Large intestine (tissue), 3 donors: ENCODE results near the gene ABLIM2. TPM values are rescaled to one million over a fixed set of nuclear protein-coding genes. Genes with fewer than 3 reads are reported as not detected.

ENCODE experiments used
- DNase-seq, 2 donors: peaks; one replicate each; pipeline versions ENCODE4 v3.0.0 to v3.0.0-alpha.2; 2013
- H3K27ac ChIP-seq: one replicate; pipeline ENCODE4 v1.5.1; 2013; ENCODE audit warnings: low read length
- H3K27me3 ChIP-seq: 2 replicates; pipeline ENCODE4 v1.6.1; 2013; ENCODE audit warnings: low read length; ENCODE audit not compliant: control insufficient read depth, insufficient read depth
- H3K36me3 ChIP-seq: 2 replicates; pipeline ENCODE4 v1.6.1; 2013; ENCODE audit warnings: low read length; ENCODE audit not compliant: control insufficient read depth, insufficient read depth
- H3K4me1 ChIP-seq: one replicate; pipeline ENCODE4 v1.6.1; 2013; ENCODE audit warnings: low read length; ENCODE audit not compliant: control insufficient read depth, insufficient read depth
- H3K4me3 ChIP-seq: one replicate; pipeline ENCODE4 v1.5.1; 2013; ENCODE audit warnings: low read length
- H3K9me3 ChIP-seq: one replicate; pipeline ENCODE4 v1.6.1; 2013; ENCODE audit warnings: mild to moderate bottlenecking, low read depth, low read length, moderate library complexity; ENCODE audit not compliant: control insufficient read depth
- WGBS: methylation state at CpG from one replicate; pipeline ENCODE4 v1.1.5; 2013; ENCODE audit warnings: low lambda C conversion rate; ENCODE audit not compliant: insufficient coverage; 5-methylcytosine and 5-hydroxymethylcytosine counted together
- polyA plus RNA-seq: library from polyadenylated mRNA; unstranded; fragments of 120-200 nt; gene quantifications from one replicate; pipeline ENCODE4 v1.2.1, GENCODE V29; 2013

The ABLIM2 gene
- polyA plus RNA-seq, 1 donor: 5.9 TPM

DNA sequence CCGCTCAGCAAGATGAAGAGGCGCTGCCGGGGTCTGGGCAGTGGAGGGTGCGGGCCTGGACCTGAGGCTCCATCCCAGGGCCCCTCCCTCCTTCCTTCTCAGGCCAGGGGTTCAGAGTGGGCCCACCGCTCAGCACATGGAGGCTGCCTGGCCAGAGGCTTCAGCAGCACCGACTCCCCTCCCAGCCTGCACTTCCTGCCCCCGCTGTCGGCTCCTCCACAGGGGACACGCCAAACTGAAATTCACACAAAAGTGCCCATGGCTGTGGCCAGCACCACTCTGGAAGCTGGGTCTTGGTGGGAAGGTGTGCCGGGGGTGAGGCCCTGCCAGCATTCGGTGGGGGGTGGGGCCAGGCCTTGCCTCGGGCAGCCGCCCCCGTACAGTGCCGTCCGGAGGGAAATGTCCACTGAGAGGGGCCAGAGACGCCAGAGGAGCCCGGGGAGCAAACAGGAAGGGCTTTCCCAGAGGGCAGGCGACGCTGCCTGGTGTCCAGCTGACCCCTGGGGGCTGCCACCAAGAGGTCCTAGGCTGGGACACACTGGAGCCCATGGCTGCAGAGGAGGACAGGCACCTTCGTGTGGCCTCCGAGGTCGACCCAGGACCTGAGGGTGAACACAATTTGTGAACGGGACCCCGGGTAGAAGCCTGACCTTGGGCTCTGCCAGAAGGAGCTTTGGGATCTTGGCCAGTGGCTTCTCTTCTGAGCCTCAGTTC lies 134.4 kb downstream of the ABLIM2 start:
- Histone ChIP-seq H3K27me3 (no peaks in the 10 kb centered on the region), H3K4me1 (peaks cover 2% of the 10 kb centered on the region), H3K36me3 (no peaks in the 10 kb centered on the region), H3K27ac (no peak overlapping the region), H3K4me3 (no peak overlapping the region), H3K9me3 (no peaks in the 10 kb centered on the region)
- no peak for DNase-seq
- WGBS: no CpG with 5 or more reads among the region's 25 CpGs

DNA sequence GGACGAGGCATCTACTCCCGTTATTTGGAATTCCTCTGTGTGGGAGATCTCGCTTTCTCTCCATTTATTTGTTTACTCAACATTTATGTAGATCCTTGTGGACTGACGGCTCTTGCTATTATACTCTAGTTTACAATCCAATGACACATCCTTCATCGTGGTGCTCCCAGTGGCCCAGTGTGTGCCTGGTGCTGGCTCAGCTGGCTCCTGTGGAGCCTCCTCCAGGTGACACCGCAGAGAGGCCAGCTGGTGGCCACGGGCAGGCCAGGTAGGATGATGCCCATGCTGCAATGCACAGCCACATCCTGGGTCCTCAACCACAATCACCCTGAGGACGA lies 134.9 kb downstream of the ABLIM2 start:
- Histone ChIP-seq H3K27ac (no peak overlapping the region), H3K36me3 (no peaks in the 10 kb centered on the region), H3K27me3 (no peaks in the 10 kb centered on the region), H3K9me3 (no peaks in the 10 kb centered on the region), H3K4me3 (no peak overlapping the region), H3K4me1 (peaks cover 2% of the 10 kb centered on the region)
- no peak for DNase-seq
- WGBS: 100% methylated on average over 1 of the region's 8 CpGs

DNA sequence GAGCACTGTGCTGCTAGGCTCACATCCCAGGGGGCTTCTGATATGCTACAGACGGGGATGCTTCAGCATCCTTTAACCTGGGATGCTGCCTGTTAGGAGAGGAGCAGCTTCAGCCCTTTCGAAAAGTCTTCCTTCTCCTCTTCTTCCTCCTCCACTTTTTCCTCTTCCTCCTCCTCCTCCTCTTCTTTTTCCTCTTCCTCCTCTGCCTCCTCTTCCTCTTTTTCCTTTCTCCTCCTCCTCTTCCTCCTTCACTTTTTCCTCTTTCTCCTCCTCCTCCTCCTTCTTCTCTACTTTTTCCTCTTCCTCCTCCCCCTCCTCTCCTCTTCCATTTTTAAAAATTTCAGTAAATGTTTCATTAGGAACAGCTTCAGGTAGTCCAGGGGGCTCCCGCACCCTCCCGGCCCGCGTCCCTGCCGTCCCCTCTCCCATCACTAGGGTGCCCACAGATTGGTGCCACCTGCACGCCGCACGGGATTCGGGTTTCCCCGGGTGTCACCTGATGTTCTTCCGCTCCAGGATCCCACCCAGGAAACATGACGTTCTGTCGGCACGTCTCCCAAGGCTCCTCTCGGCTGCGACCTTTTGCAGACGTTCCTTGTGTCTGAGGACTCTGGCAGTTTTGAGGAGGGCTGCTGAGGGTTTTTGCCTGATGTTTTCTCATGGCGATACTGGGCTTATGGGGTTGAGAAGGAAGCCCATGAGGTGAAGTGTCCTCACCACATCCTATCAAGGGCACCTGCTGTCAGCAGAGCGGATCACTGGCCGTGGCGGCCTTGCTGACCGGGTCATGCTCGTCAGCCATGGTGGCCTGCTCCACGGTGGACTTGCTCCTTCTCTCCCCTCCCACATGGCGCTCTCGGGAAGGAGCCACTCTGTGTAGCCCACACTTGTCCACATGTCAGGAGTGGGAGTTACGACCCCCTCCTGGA lies 135.6 kb downstream of the ABLIM2 start:
- no peaks in the 10 kb centered on the region for H3K36me3 ChIP-seq
- no peak overlapping the region for H3K4me3 ChIP-seq
- WGBS: 100% methylated on average over 3 of the region's 29 CpGs
- no peak overlapping the region for H3K27ac ChIP-seq
- no peaks in the 10 kb centered on the region for H3K9me3 ChIP-seq
- H3K27me3 ChIP-seq: no peaks in the 10 kb centered on the region
- no peak for DNase-seq
- H3K4me1 ChIP-seq: peaks cover 2% of the 10 kb centered on the region

DNA sequence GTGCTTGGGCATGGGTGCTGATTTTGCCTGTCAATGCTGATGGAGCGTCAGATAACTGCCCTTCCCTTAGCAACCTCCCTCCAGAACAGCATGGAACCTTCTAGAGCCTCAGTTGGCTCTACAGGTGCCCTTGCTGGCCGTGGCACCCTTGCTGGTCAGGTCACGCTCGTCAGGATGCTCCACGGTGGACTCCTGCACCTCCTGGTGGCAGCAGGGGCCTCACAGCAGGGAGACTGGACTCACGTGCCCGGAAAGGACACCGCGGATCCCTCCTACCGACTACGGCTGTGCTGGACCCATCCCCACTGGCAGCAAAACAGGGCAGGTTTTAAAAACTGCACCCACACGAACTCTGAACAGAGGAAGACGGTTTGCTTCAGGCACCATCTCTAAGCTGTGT lies 136.8 kb downstream of the ABLIM2 start:
- Histone ChIP-seq H3K27ac (no peak overlapping the region), H3K4me3 (no peak overlapping the region), H3K9me3 (no peaks in the 10 kb centered on the region), H3K4me1 (peaks cover 2% of the 10 kb centered on the region), H3K27me3 (no peaks in the 10 kb centered on the region), H3K36me3 (no peaks in the 10 kb centered on the region)
- DNase-seq: peak in 1 of 2 donors; percentile 15
- no CpG with 5 or more reads among the region's 13 CpGs for WGBS

DNA sequence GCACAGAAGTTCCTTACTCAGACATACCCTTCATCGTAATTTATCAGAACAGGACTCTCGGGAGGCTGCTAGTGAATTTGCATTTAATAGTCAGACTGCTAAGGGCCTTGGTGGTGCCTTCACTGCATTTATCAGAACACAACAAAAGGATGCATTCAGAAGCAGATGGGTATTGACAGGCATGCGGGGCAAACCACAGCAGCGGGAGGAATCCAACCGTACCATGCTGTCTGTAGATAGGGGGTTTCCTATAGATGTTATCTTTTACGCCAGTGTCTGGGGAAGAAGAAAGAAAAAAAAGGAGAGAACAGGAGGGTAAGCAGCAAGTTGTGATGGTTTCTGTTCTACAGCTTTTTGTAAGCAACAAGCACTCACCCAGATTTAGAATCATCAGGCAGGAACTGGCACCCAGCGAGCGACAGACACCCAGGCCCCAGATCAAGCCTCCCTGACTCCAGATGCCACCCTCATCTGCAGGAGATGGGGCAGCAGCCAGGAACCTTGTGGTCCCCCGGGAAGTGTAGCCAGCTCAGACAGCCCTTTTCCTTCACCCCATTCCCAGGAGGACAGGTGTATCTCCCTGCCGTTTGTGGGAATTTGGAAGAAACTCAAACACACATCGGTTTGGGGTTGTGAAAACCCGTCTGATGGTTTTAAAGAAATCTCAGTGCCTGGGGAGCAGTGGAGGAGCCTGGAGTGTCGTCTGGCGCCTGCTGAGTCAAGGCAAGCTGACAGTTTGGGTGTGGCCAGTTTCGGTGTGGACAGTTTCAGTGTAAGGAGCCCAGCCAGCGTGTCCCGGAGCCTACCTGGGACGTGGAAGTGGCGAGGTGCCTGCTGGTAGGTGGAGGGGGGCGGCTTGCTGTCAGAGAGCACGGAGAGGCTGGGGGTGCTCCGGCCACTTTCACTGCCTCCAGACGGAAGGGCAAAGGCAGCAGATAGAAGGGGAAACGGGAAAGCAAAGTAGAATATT lies 138.9 kb downstream of the ABLIM2 start:
- DNase-seq: peak; percentile 53 to 76
- no peaks in the 10 kb centered on the region for H3K9me3 ChIP-seq
- no peaks in the 10 kb centered on the region for H3K27me3 ChIP-seq
- no peaks in the 10 kb centered on the region for H3K36me3 ChIP-seq
- H3K4me1 ChIP-seq: peaks cover 2% of the 10 kb centered on the region
- H3K4me3 ChIP-seq: no peak overlapping the region
- H3K27ac ChIP-seq: no peak overlapping the region
- no CpG with 5 or more reads among the region's 24 CpGs for WGBS

DNA sequence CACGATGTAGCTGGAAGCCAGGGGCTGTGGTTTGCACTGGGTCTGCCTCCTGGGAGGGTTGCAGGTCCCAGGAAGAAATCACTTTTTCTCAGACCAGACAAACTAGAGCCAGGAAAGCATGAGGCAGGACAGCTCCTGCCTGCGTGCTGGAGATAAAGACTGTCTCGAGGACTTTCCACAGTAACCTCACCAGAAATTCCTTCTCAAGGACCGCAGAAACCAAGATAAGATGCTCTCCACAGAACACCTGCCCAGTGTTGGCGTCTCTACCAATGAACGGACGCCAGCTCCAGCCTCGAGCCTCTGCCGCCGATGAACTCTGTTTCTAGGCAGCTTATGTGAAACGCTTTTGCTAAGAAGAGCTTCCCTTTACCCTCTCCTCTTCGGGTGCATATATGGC lies 142.1 kb downstream of the ABLIM2 start:
- no peaks in the 10 kb centered on the region for H3K36me3 ChIP-seq
- H3K9me3 ChIP-seq: no peaks in the 10 kb centered on the region
- H3K4me3 ChIP-seq: no peak overlapping the region
- H3K4me1 ChIP-seq: peaks cover 2% of the 10 kb centered on the region
- no peak for DNase-seq
- H3K27ac ChIP-seq: no peak overlapping the region
- H3K27me3 ChIP-seq: no peaks in the 10 kb centered on the region
- no CpG with 5 or more reads among the region's 12 CpGs for WGBS

DNA sequence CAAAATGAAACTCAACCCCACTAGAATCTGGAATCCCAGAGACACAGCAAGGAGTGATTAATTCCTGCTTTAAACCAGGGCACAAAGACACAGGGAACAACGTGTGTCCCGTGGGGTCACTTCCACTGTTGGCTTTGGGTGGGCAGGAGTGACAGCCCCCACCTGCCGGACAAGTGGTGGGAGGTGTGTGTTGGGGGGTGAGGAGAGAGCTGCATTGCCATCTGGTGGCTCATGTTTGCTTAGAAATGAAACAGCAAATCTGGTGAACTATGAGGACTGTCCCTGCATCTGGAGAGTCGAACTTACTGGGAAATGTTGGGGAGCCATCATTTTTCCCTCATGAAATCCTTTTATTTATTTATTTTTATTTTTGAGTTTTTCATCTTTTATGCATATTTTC lies 143.1 kb downstream of the ABLIM2 start:
- peaks cover 5% of the 10 kb centered on the region for H3K4me1 ChIP-seq
- H3K4me3 ChIP-seq: no peak overlapping the region
- no peak for DNase-seq
- H3K9me3 ChIP-seq: no peaks in the 10 kb centered on the region
- WGBS: 43% methylated on average over 1 of the region's 4 CpGs
- H3K27me3 ChIP-seq: no peaks in the 10 kb centered on the region
- no peak overlapping the region for H3K27ac ChIP-seq
- H3K36me3 ChIP-seq: no peaks in the 10 kb centered on the region

DNA sequence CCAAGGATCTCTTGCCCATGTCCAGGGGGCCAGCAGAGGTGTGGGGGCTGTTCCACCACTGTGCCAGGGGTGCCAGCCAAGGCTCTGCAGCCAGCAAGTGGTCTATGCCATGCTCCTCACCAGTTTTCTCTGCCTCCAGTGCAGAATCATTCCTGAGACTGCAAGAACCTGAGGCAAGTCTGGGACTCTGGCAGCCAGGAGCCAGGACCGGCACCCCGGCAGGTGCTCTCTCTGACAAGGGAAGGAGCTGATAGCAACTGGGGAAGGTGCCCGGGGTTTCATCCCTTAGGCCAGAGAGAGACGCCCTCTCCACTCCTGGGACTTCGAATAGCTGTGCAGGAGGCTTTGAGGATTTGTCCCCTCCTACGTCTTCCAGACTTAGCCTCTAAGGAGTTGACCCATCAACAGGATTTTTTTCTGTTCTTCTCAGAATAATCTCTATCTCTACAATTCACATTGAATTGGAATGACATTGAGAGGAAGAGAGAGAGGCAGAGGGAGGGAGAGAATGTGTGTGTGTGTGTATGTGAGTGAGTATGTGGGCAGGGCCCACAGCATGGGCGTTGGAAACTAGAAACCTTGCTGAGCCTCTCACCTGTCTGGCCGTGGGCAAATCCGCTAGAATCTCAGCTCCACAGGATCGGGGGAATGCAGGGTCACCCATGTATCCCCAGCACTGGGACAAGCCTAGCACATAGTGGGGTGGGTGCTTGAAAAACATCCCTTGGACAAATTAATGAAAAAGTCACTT lies 144.5 kb downstream of the ABLIM2 start:
- Histone ChIP-seq H3K27me3 (no peaks in the 10 kb centered on the region), H3K9me3 (no peaks in the 10 kb centered on the region), H3K4me1 (peaks cover 11% of the 10 kb centered on the region), H3K27ac (no peak overlapping the region), H3K4me3 (no peak overlapping the region), H3K36me3 (no peaks in the 10 kb centered on the region)
- WGBS: no CpG with 5 or more reads among the region's 10 CpGs
- DNase-seq: no peak

DNA sequence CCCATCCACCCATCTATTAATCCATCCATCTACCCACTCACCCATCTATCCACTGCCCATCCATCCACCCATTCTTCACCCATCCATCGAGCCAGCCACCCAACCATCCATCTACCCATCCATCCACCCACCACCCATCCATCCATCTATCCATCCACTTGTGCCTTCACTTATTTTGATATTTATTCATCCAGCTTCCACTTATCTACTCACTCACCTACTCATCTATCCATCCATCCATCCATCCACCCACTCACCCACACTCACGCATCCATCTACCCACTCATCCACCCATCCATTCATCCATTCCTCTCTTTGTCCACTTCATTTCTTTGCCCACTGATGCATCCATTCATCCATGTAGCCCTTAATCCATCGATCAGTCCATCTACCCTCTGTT lies 146.1 kb downstream of the ABLIM2 start:
- Histone ChIP-seq H3K4me3 (no peak overlapping the region), H3K4me1 (peaks cover 11% of the 10 kb centered on the region), H3K27me3 (no peaks in the 10 kb centered on the region), H3K36me3 (no peaks in the 10 kb centered on the region), H3K27ac (no peak overlapping the region), H3K9me3 (no peaks in the 10 kb centered on the region)
- no peak for DNase-seq
- WGBS: 90% methylated on average over 2 of the region's 3 CpGs
